Activated CD8-positive, alpha-beta T cell treated with anti-CD3 and anti-CD28 coated beads, Interleukin-2, amount 10 ng/mL, durations not matched to agents 7 days and 5 days (primary cell): ENCODE data around the gene SIMC1. TPM values are rescaled to one million over a fixed set of nuclear protein-coding genes. Genes with fewer than 3 reads are reported as not detected.
"Not testable (repeated sequence)": the region's sequence is repeated elsewhere in the genome, so short reads cannot be mapped to it uniquely, and the experiment has no call there.

Experiments used
- ATAC-seq: fragments of 150-1000 bp; cut with Tn5 transposase; one replicate; pipeline ENCODE4 v1.10.0; 2021; ENCODE audit warnings: moderate library complexity
- CTCF ChIA-PET: fragments of 350-600 bp; sonication (Branson Sonifier 250); formaldehyde crosslinking; loops from one replicate; lab custom pipeline; 2021; ENCODE audit warnings: antibody characterized with exemption; lab: Charles Lee
- POLR2A ChIA-PET: fragments of 350-600 bp; sonication (Branson Sonifier 250); formaldehyde crosslinking; loops from one replicate; lab custom pipeline; 2021; ENCODE audit warnings: antibody characterized with exemption; lab: Charles Lee
- DNase-seq: peaks from one replicate; pipeline ENCODE4 v3.0.0-alpha.2; 2020
- H3K27ac Mint-ChIP-seq: one replicate; pipeline ENCODE4 v1.8.0; 2021; ENCODE audit warnings: mild to moderate bottlenecking, mixed read lengths
- H3K27me3 Mint-ChIP-seq: one replicate; pipeline ENCODE4 v1.8.0; 2021; ENCODE audit warnings: low read depth, mixed read lengths
- H3K36me3 Mint-ChIP-seq: one replicate; pipeline ENCODE4 v1.8.0; 2021; ENCODE audit warnings: low read depth, mixed read lengths
- H3K4me1 Mint-ChIP-seq: one replicate; pipeline ENCODE4 v1.8.0; 2021; ENCODE audit warnings: low read depth, mixed read lengths
- H3K4me3 Mint-ChIP-seq: one replicate; pipeline ENCODE4 v1.8.0; 2021; ENCODE audit warnings: mild to moderate bottlenecking, mixed read lengths
- H3K9me3 Mint-ChIP-seq: one replicate; pipeline ENCODE4 v1.8.0; 2022; ENCODE audit warnings: mixed read lengths; ENCODE audit not compliant: insufficient read depth
- total RNA-seq, 2 experiments: library from RNA; stranded (reverse); gene quantifications; one replicate each; pipeline ENCODE4 v1.2.3, GENCODE V29; 2021

Gene SIMC1
- total RNA-seq: 10 to 100 TPM; 25.7 to 26.3 TPM

GRCh38 chr5:176237971-176238644 is at the start of gene SIMC1:
Gene SIMC1 (plus strand): TSS chr5:176238424. CDS start chr5:176238509, 85 bp downstream.
- H3K27me3 Mint-ChIP-seq, CTCF ChIA-PET, POLR2A ChIA-PET, H3K9me3 Mint-ChIP-seq, H3K36me3 Mint-ChIP-seq, H3K4me1 Mint-ChIP-seq: not testable (repeated sequence)
- DNase-seq (peak; percentile 45), ATAC-seq (peak; percentile 73)
- Mint-ChIP-seq H3K27ac (peak within 1 kb of the TSS; percentile 70), H3K4me3 (peak within 1 kb of the TSS; percentile 76)

GRCh38 chr5:176188506-176189193 is 49.6 kb upstream of the SIMC1 start:
- H3K36me3 Mint-ChIP-seq: no peaks in the 10 kb centered on the region
- ATAC-seq: no peak
- peaks cover 9% of the 10 kb centered on the region for H3K27me3 Mint-ChIP-seq
- CTCF ChIA-PET: no interaction called here
- no peak overlapping the region for H3K27ac Mint-ChIP-seq
- H3K4me1 Mint-ChIP-seq: no peaks in the 10 kb centered on the region
- H3K4me3 Mint-ChIP-seq: no peak overlapping the region
- no peak for DNase-seq
- POLR2A ChIA-PET: no interaction called here
- H3K9me3 Mint-ChIP-seq: no peaks in the 10 kb centered on the region

DNA sequence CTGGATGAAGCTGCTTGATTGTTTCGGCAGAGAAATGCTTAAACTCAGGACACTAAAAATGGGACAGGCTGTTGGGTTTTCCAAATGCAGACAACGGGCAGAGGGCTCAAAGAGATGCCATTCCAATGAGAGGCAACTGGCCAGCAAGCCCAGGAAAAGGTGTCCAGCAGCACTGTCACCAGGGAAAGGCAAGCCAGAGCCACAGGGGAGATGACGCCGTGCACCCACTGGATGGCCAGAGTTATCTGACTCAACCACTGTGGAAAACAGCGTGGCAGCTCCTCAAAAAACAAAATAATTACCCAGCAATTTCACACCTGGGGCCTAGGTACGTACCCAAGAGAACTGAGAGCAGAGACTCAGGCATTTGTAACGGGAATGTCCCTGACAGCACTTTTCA is 48.4 kb upstream of the SIMC1 start:
- H3K36me3 Mint-ChIP-seq: no peaks in the 10 kb centered on the region
- ATAC-seq (no peak), DNase-seq (no peak)
- peaks cover 10% of the 10 kb centered on the region for H3K27me3 Mint-ChIP-seq
- H3K9me3 Mint-ChIP-seq: no peaks in the 10 kb centered on the region
- no peak overlapping the region for H3K27ac Mint-ChIP-seq
- no peak overlapping the region for H3K4me3 Mint-ChIP-seq
- no peaks in the 10 kb centered on the region for H3K4me1 Mint-ChIP-seq
- CTCF ChIA-PET: no interaction called here
- POLR2A ChIA-PET: no interaction called here

DNA sequence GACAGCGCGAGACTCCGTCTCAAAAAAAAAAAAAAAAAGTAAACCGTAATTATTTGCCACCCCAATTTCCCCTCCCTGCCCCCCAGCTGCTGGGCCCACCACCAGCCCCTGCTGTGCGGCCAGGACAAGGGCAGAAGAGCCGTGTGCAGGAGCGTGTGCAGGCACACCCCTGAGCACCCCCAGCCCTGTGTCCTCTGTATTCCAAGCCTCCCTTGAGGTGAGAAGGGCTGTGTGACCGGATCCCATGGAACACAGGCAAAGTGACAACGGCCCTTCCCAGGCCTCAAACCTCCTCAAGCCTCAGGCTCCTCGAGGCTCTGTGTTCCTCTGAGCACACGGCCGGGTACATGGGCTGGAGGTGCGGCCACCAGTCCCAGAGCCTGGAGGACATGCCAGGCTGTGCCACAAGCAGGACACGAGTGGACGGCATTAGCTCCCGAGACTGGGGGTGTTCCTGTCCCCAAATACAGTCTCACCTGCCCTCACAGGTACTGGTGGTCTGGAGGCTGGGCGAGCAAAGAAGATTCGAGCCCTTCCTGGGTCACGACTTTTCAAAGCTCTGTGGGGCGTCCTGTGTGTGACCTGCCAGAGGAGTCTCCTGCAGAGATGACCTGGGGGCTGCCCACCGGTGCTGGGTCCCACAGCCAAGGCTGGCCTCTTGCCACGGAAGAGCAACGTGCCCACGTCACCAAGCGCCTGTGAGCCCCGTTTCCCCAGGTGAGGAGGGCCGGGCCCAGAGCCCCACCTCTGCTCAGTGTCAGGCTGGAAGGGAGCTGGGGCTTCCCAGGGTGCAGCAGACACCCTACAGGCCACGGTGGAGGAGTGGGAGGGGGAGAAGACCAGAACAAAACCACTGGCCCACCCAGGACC is 47.1 kb upstream of the SIMC1 start:
- no peak for ATAC-seq
- Mint-ChIP-seq H3K4me3 (no peak overlapping the region), H3K27ac (no peak overlapping the region), H3K36me3 (no peaks in the 10 kb centered on the region), H3K27me3 (peaks cover 5% of the 10 kb centered on the region), H3K9me3 (no peaks in the 10 kb centered on the region), H3K4me1 (peaks cover 7% of the 10 kb centered on the region)
- POLR2A ChIA-PET: no interaction called here
- DNase-seq: no peak
- CTCF ChIA-PET: no interaction called here

GRCh38 chr5:176192094-176192721 is 46.0 kb upstream of the SIMC1 start:
- Mint-ChIP-seq H3K36me3 (no peaks in the 10 kb centered on the region), H3K9me3 (no peaks in the 10 kb centered on the region), H3K4me3 (no peak overlapping the region), H3K27me3 (peaks cover 6% of the 10 kb centered on the region), H3K4me1 (peaks cover 7% of the 10 kb centered on the region), H3K27ac (no peak overlapping the region)
- DNase-seq (no peak), ATAC-seq (no peak)
- ChIA-PET CTCF (no interaction called here), POLR2A (no interaction called here)

DNA sequence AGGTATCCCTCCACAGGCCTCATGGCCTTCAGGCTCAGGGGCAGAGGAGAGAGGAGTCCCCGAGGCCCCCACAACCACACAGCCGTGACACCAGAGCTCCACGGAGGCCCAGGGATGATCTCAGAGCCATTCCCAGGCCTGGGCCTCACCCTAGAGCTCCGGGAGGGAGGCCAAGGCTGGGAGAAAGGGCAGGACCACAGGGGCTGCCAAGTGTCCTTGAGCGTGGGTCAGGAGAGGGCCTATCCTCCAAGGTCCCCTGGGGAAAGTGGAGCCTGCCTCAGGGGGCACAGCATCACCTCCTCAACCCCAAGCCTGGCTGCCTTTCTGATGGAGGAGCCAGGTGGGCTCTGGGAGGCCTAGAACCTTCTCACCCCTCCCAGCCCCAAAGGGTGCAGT is 45.5 kb upstream of the SIMC1 start:
- H3K9me3 Mint-ChIP-seq, H3K4me3 Mint-ChIP-seq, H3K36me3 Mint-ChIP-seq, H3K4me1 Mint-ChIP-seq, CTCF ChIA-PET, POLR2A ChIA-PET, DNase-seq, ATAC-seq, H3K27ac Mint-ChIP-seq: not testable (repeated sequence)
- peaks cover 10% of the 10 kb centered on the region for H3K27me3 Mint-ChIP-seq

GRCh38 chr5:176193636-176194035 is 44.6 kb upstream of the SIMC1 start:
- CTCF ChIA-PET, H3K4me3 Mint-ChIP-seq, H3K27ac Mint-ChIP-seq, POLR2A ChIA-PET, H3K36me3 Mint-ChIP-seq, ATAC-seq, H3K9me3 Mint-ChIP-seq, H3K4me1 Mint-ChIP-seq, DNase-seq: not testable (repeated sequence)
- peaks cover 14% of the 10 kb centered on the region for H3K27me3 Mint-ChIP-seq

GRCh38 chr5:176194238-176195083 is 43.8 kb upstream of the SIMC1 start:
- CTCF ChIA-PET, DNase-seq, H3K36me3 Mint-ChIP-seq, H3K27ac Mint-ChIP-seq, H3K9me3 Mint-ChIP-seq, POLR2A ChIA-PET: not testable (repeated sequence)
- peak; percentile 65 for ATAC-seq
- peaks cover 16% of the 10 kb centered on the region for H3K4me1 Mint-ChIP-seq
- peak overlapping the region; percentile 36 for H3K4me3 Mint-ChIP-seq
- peaks cover 17% of the 10 kb centered on the region for H3K27me3 Mint-ChIP-seq

DNA sequence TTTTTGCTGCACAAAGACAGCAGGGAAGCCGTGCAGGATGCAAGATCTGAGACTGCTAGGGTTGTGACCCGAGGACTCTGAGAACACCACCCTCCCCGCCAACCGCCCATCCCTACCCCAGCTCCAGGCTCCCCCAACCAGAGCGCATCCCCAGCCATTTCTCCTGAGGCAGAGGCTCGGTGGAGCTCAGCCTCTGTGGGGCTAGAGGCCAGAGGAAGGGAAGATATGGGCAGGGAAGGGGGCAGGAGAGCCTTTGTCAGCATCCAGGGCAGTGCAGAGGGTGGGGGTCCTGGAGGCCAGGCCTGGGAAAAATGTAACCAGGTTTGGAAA is 43.2 kb upstream of the SIMC1 start:
- peaks cover 17% of the 10 kb centered on the region for H3K4me1 Mint-ChIP-seq
- H3K27ac Mint-ChIP-seq, ATAC-seq, DNase-seq, H3K9me3 Mint-ChIP-seq, POLR2A ChIA-PET, CTCF ChIA-PET, H3K4me3 Mint-ChIP-seq, H3K36me3 Mint-ChIP-seq: not testable (repeated sequence)
- H3K27me3 Mint-ChIP-seq: peaks cover 21% of the 10 kb centered on the region

- POLR2A ChIA-PET, H3K36me3 Mint-ChIP-seq, ATAC-seq, H3K27ac Mint-ChIP-seq, DNase-seq, H3K9me3 Mint-ChIP-seq, CTCF ChIA-PET, H3K4me3 Mint-ChIP-seq: not testable (repeated sequence)
- Mint-ChIP-seq H3K4me1 (peaks cover 17% of the 10 kb centered on the region), H3K27me3 (peaks cover 24% of the 10 kb centered on the region)
These were observed 42.6 kb upstream of the SIMC1 start for GRCh38 chr5:176195487-176196207.

DNA sequence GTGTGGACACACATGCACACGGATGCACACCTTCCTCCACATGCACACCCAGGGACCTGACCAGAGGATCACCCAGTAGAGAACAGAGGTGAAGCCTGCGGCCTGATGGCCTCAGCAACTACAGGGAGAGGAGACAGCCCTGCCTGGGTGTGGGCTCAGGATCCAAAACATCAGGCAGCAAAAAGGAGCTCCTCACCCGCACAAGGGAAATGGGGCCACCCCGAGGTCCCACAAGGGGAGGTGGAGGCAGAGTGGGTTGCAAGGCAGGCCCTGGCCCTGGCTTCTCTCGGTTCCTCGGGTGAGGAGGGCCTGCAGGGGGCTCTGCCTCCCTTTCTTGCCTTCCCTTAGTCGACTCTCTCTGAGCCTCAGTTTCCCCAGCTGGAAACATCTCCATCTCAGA is 41.4 kb upstream of the SIMC1 start:
- POLR2A ChIA-PET, H3K4me3 Mint-ChIP-seq, H3K9me3 Mint-ChIP-seq, ATAC-seq, H3K27ac Mint-ChIP-seq, DNase-seq, H3K36me3 Mint-ChIP-seq, CTCF ChIA-PET: not testable (repeated sequence)
- Mint-ChIP-seq H3K27me3 (peaks cover 24% of the 10 kb centered on the region), H3K4me1 (peaks cover 17% of the 10 kb centered on the region)
